Activated CD8-positive, alpha-beta memory T cell treated with anti-CD3 and anti-CD28 coated beads, Interleukin-2, amount 50 U/mL, for 24 hours (primary cell): ENCODE measurements around the gene B4GALT3.
A peak's percentile ranks its signal among the peaks of the same experiment; 100 is the strongest.
"Not testable (repeated sequence)": the region's sequence is repeated elsewhere in the genome, so short reads cannot be mapped to it uniquely, and the experiment has no call there.

Experiments
- DNase-seq: peaks from one replicate; pipeline ENCODE4 v3.0.0-alpha.2; 2020; ENCODE audit errors: extremely low read depth

B4GALT3 gene

DNA sequence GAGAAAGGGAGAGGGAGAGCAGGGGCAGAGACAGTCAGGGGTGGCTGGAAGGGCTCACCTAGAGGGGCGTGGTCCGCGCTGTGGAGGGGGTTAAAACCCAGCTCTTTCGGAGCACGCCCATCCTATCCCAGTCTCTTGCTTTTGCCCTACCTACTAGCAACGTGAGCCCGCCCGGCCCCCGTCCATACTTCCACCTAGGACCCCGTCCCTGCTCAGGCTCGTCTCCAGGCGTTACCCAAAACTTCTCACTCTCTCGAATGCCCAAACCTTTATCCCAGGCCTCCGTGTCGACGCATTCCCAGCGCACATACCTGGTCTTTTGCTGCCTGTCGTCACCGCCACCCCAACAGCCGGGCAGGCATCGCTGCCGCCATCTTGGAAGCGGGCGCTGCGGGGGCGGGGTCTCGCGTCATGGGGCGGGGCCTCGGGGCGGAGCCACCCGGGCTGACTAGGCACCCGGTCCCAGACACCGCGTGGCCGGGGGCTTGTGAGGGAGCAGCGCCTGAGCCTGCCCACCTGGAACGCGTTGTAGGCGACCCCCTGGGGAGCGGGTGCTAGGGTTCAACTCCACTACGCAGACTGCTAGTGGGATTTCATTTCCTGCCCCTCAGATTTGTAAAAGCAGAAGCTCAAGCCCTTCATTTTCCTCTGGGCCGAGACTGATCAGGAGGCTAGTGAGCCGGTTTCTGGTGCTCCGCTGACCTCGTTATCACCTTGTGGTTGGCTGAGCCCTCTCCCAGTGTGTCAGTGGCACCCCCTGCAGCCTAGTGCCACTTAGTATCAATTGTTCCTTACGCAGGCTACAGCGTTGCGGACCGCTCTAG is at the start of gene B4GALT3:
TSS of gene B4GALT3 (minus strand) at position 396 of the 824 bp plus-strand sequence. CDS start 1,447 bp downstream, outside the sequence.
- DNase-seq: peak; percentile 83

DNA sequence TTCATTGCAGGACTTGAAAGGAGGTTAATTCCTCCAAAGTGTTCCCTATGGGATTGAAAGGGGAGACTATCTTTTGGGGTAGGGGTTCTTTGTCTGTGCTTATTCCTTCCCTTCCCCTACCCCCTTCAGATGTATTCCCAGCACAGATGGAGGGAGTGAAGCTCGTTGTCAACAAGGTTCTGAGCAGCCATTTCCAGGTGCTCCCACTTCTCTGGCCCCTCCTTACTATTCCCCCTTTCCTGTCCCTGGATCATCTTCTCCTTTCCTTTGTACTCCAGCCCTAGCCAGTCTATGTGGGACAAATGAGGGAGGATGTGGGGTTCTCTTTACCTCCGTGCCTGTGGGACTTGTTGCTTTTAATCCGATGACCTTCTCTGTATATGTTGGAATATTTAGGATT is 49.5 kb upstream of the B4GALT3 start:
- no peak for DNase-seq

DNA sequence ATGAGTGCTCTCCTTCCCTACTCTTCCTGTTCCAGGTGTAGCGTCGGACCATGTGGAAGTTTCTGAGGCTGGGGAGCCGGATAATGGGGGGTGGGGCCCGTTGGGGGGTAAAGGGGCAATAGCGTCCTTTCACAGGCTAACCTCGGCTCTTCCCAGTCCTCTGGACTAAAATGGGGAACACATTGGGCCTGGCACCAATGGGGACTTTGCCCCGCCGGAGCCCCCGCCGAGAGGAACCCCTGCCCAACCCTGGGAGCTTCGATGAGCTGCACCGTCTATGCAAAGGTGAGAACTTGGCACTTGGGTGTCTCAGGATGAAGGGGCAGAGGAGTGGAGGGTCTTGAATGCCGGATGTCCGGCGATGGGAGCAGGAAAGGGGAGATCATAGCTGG is 49.0 kb upstream of the B4GALT3 start:
- no peak for DNase-seq

DNA sequence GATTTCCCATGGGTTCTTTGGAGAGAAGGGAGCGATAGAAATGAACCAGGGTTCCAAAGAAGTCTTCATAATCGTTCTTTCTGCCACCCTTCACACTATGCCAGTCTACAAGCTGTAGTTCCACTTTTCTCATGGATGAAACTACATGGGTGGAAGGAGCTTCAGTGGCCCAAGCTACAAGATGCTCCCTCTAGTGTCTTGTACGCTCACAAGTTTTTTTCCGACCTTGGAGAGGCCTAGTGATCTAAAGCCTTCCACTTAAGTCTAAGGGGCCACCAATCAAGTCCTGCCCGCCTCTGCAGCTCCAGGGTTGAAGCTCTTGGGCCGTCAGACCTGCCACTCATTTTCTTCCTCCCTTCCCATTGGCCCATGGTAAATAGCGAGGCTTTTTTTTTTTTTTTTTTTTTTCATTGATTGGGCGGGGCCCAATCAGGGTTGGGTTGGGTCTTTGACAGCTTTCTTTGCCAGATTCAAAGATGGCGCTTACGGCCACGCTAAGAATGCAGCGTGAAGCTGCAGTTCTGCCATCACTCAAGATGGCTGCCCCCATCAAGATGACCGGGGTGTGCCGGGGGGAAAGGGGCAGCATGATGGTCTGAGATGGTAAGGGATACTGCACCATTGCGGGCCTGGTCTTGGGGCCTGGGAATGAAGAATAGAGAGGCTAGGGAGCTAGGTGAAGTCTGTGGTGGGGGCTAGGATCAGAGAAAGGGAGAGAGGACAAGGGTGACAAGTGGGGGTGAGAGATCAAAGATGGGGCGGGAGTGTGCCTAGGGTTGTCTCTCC is 48.4 kb upstream of the B4GALT3 start, which contains the start of gene TOMM40L:
TSS of gene TOMM40L (plus strand) at position 527 of the 786 bp plus-strand sequence. CDS start 430 bp downstream, outside the sequence.
- peak; percentile 76 for DNase-seq

DNA sequence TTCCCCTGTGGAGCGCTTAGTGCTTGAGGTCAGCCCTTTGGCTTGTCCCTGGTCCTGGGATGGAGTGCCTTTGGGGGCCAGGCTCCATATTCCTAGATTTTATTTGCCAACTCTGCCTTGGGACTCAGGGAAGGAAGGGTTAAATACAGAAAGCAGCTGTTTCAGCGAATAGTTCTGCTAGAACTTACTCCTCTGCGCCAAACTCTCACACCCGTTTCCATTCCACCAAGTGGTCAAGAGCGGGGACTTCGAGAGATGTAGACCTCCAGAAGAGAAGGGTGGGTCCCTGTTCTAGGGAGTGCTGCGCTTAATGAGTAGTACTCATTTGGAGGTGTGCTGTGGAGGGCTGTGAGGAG is 47.8 kb upstream of the B4GALT3 start:
- no peak for DNase-seq

DNA sequence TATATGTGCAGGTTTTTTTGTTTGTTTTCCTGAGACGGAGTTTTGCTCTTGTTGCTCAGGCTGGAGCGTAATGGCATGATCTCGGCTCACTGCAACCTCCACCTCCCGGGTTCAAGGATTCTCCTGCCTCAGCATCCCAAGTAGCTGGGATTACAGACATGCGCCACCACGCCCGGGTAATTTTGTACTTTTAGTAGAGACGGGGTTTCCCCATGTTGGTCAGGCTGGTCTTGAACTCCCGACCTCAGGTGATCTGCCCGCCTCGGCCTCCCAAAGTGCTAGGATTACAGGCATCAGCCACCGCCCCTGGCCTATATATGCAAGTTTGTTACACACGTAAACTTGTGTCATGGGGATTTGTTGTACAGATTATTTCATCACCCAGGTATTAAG is 47.4 kb upstream of the B4GALT3 start:
- DNase-seq: not testable (repeated sequence)

DNA sequence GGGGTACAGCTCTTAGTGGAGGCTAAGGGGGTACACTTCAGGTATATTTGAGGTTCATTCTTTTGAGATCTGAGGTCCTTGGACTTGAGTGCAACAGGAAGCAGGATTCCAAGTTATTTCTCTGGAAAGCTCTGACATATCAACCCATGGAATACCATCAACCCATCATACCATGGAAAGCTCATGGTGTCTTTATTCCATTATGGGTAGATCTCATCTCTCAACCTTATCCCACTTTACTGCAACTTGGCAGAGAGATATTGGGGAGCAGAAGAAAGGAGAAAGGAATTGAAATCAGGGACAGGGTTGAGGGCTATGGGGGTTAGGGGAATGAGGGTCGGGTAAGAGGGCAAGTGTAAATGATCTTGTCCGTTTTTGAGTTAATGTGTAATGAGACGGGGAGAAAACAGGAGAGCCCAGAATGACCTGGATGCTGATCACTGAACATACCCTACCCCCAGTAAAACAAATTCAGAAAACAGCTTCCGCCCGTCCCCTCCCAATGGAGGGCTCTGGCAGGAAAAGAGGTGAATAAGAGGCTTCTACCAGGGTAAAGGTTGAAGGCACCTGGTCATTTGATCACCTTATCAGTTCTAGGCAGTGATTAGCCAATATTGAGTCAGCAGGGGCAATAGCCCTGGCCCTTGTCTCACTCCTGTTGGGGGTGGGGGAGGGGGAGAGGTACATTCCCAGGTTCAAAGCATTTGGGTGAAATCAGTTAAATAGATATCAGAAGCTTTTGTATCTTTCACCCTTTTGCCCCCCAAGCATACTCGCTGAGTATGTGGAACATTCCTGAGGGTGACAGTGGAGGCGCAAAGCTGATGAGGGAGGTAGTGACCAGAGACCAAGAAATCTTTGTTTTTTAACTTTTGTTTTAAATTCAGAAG is 46.7 kb upstream of the B4GALT3 start:
- DNase-seq: no peak

DNA sequence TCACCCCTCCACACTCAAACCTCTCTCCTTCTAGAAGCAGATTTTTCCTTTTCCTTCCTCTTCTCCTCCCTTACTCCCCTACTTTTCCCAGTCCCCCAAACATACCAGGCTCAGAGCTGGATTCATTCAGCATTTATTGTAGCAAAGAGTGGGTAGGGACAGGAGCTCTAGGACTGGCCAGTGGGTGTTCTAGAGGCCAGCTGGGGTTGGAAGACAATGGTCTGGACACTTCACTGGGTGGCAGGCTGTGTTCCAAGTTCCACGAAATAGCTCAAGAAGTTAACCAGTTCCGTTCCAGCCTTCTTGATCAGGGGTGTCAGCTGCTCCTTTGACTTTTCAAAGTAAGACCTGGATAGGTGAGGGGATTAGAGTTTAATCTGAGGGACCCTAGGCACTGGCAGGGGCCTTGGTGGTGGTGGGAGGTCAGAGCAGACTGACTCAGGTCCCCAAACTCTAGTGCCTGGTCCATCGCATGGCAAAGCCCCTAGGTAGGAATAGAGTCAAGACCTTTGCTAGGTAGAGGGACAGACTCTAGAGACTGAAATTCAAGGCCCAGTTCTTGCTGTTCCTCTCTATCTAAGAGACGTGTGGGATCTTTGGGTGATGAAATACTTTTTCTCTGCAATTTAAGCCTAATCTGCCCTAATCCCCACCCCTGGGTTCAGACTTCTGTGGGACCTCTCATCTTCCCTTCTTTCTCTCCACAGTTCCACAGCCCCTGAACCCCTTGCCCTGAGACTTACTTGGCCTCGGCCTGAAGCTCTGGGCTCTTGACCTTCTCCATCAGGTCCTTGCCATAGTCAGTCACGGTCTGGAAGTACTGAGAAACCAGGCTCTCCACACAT is 45.1 kb upstream of the B4GALT3 start:
- no peak for DNase-seq

DNA sequence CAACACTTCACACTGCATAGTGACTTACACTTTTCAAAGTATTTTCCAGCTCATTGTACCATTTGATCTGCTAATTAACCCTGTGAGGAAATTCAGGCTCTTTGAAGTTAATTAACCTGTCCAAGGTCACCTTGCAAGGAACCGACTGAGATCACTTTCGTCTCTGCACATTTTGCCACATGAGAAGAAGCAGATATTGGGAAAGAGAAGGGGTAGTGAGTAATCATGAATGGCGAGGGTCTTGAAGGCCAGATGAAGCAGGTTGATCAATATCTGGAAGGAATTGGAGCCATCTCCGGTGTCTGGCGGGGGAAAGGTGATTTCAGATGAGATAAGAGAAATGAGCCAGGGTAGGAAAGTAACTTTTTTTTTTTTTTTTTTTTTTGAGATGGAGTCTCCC is 42.7 kb upstream of the B4GALT3 start:
- no peak for DNase-seq

DNA sequence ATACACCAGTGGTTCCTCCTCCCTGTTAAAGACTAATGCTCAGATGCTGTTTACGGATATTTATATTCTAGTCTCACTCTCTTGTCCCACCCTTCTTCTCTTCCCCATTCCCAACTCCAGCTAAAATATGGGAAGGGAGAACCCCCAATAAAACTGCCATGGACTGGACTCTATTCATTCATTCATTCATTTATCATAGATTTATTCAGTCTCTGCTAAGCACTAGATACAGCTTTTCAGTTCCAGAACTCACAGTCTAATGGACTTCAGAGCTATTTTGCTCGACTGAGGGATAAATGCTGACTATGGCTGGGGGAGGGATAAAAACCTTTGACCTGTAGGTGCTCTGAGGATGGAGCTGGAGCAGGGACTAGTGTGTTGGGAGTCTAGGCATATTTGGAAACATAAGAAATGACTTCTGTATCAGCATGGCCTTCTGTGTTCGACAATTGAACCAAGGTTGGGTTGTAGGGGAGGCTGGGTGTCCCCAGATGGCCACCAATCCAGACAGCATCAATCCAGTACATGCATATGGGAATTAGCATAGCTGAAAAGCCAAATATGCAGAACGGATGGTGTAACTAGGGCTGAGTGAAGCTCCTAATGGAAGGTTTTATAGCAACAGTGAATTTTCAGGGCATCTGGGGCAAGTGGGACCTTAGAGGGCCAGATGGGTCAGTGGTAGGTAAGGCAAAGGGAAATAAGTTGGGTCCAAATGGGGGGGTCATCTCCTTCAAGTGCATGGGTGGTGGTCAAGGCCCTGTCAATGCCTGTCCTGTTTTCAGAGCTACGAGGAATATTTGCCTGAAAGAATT is 42.0 kb upstream of the B4GALT3 start:
- DNase-seq: no peak

DNA sequence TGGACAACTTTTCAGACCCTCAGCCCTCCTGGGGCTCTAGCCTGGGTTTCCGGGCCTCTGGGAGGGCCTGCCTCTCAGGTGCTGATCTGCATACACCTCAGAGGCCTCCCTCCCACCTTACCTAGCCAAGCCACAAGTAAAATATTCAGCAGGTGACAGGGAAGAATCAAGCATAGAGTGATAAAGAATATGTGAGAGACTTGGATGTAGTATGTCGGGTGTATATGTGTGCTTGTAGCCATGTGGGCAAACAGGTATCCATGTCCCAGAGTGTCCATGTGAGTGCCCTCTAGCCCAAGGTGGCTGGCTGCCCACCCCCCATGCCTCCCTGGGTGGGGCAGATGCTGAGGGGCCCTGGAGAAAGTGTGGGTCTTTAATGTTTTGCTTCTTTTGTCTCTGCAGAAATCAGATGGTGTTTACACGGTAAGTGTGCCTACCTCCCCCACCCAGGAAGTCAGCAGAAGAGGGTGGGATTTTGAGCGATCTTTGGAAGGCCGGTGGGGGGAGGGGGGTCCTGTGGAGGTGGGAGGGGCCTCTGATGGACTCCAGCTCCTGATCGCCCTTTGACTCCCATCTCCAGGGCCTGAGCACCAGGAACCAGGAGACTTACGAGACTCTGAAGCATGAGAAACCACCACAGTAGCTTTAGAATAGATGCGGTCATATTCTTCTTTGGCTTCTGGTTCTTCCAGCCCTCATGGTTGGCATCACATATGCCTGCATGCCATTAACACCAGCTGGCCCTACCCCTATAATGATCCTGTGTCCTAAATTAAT is 41.2 kb upstream of the B4GALT3 start:
- DNase-seq: no peak

DNA sequence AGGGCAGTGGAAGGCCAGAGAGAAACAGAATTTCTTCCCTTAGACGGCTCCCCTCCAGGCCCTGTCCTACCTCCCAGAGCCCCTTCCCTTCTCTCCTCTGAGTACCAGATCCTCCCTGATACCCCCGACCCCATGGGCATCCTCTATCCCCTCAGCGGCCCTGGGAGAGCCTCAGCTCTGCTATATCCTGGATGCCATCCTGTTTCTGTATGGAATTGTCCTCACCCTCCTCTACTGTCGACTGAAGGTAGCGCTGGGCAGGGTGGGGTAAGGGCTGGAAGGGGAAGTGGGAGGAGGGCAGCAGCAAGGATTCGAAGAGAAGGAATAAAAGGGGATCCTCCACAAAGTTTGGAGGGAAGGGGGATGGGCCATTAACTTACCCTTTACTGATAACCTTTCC is 40.5 kb upstream of the B4GALT3 start:
- no peak for DNase-seq

DNA sequence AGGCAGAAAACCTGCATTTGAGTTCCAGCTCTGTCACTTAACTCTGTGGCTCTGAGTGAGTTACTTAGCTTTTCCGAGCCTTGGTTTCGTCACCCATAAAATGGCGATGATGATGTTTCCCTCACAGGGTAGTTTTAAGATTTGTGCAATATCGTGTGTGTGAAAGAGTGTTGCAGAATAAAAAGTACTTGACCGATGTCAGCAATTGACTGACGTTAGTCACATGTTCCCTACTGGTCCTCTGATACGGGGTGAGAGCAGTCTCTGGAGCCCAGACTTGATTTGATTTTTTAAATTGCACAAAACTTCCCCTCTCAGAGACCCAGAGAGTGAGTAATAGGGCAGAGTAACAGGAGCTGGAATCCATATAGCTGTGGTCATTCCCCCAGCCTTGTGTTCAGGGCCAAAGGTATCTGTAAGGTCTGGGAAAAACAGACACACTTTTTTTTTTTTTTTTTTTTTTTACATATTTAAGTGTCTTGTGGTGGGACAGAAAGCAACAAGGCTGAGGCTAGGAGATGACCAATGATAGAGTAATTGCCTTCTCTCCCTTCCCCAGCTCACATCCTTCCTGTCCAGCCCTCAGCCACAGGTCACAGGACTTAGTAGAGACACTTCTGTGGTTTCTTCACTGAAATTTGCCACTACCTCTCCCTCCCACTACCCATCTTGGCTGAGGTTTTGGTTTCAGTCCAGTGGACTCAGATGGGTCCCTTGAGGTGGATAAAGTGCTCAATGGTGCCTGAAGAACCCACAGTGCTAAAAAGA is 39.8 kb upstream of the B4GALT3 start:
- no peak for DNase-seq

DNA sequence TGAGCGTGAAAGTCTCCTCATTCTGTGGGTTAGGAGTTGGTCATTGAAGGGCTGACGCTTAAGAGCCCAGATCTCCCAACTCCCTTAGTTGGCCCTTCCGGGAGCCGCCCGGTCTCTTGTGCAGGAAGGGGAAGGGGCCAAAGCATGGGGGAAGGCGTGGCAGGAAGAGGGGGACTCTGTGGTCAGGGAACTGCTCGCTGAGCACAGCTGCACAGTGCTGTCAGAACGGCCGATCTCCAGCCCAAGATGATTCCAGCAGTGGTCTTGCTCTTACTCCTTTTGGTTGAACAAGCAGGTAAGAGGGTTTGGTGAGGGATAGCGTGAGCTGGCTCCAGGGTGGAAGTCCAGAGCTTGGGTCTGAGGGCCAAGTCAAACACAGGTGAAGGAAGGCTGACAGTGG is 37.8 kb upstream of the B4GALT3 start, which contains the start of gene FCER1G:
TSS of gene FCER1G (plus strand) at position 220 of the 400 bp plus-strand sequence. CDS start at position 247, 27 bp downstream.
- no peak for DNase-seq

DNA sequence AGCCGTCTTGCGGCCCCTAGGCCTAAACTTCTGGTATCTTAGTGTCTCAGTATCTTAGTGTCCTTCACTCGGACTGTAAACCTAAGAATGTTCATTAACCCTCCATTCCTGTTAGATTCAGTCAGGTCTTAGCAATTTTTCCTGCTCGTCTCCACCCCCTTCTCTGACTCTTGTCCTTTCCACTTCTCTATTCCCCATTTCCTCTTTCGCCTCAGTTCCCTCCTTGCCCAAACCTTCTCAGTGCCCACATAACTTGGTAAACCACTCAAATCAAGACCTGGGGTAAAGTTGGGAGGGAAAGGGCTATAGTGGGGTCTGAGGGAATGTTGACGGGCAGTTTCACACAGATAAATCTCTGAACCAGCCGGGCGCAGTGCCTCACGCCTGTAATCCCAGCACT is 37.1 kb upstream of the B4GALT3 start:
- no peak for DNase-seq

DNA sequence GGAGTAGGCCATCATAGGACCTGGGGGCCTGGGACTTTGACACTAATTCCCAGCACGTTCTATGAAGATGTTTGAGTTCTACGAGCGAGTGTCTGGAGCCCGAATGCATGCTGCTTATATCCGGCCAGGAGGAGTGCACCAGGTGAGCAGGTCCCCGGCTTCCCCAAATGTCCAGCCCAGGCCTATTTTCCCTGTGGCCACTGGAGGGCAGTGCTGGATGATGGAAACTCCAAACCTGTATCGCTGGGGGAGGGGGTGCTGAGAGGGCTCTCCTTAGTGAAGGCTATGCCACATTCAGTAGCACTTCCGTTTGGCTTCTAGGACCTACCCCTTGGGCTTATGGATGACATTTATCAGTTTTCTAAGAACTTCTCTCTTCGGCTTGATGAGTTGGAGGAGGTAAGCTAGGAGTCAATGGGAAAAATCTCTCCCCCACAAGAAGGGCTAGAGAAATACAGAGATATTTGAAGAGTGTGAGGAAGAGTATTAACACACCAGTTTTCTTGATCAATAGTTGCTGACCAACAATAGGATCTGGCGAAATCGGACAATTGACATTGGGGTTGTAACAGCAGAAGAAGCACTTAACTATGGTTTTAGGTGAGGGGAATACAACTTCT is 32.6 kb upstream of the B4GALT3 start:
- DNase-seq: peak; percentile 42

DNA sequence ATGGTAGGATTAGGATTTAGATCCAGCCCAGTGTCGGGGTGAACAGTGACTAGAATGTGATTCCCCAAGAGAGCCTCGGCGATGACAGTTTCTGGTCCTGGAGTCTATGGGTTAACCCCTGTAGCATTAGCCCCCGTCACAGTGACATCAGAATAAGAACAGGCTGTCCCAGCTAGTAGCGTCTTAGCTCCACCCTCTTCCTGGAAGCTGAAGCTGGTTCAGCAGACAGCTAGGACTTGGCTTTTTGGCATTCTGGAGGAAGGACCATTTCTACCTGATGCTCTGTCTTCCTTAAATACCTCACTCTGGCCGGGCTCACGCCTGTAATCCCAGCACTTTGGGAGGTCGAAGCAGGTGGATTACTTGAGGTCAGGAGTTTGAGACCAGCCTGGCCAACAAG is 29.9 kb upstream of the B4GALT3 start:
- DNase-seq: no peak
